HG03520 (cell line): ENCODE measurements around the gene SBF2.

Experiments used
- ATAC-seq: cut with Tn5 transposase; IDR thresholded peaks from one replicate; pipeline ENCODE4 v1.9.1; 2021; ENCODE audit warnings: mild to moderate bottlenecking, moderate library complexity; ENCODE audit not compliant: unreplicated experiment

SBF2 gene

GRCh38 chr11:10302359-10302743 is 8.3 kb upstream of the SBF2 start:
- no peak for ATAC-seq

- no peak for ATAC-seq
Measured at GRCh38 chr11:10301656-10302358, 7.8 kb upstream of the SBF2 start.

GRCh38 chr11:10298342-10298741 is 4.3 kb upstream of the SBF2 start:
- ATAC-seq: peak; percentile 91

GRCh38 chr11:10295064-10295901 is 1.3 kb upstream of the SBF2 start:
- no peak for ATAC-seq

- no peak for ATAC-seq
Measured at GRCh38 chr11:10294290-10294953, 403 bp upstream of the SBF2 start.

- no peak for ATAC-seq
Measured at GRCh38 chr11:10291801-10292638, 2.0 kb downstream of the SBF2 start.

- no peak for ATAC-seq
Measured at GRCh38 chr11:10289765-10290380, 4.1 kb downstream of the SBF2 start.

- ATAC-seq: no peak
Measured at GRCh38 chr11:10288881-10289764, 4.9 kb downstream of the SBF2 start.

GRCh38 chr11:10287766-10288715 is 6.0 kb downstream of the SBF2 start:
- ATAC-seq: no peak

- ATAC-seq: no peak
Measured at GRCh38 chr11:10287140-10287539, 6.9 kb downstream of the SBF2 start.

- ATAC-seq: no peak
Measured at GRCh38 chr11:10285148-10285802, 8.7 kb downstream of the SBF2 start.

- no peak for ATAC-seq
Measured at GRCh38 chr11:10283991-10284390, 10.0 kb downstream of the SBF2 start.

GRCh38 chr11:10282117-10282516 is 11.9 kb downstream of the SBF2 start:
- ATAC-seq: no peak

GRCh38 chr11:10275714-10276113 is 18.3 kb downstream of the SBF2 start:
- ATAC-seq: no peak

- ATAC-seq: no peak
Measured at GRCh38 chr11:10274726-10275125, 19.3 kb downstream of the SBF2 start.

- ATAC-seq: no peak
Measured at GRCh38 chr11:10273738-10274137, 20.3 kb downstream of the SBF2 start.

- no peak for ATAC-seq
Measured at GRCh38 chr11:10272132-10272531, 21.9 kb downstream of the SBF2 start.
